Hematopoietic multipotent progenitor cell treated with erythropoietin and hydrocortisone succinate and interleukin-3 and kit ligand, for 15 days (in vitro differentiated cells): Measurements from ENCODE around the gene ARHGEF17.
A peak's percentile ranks its signal among the peaks of the same experiment; 100 is the strongest.

Source experiments
- DNase-seq: peaks from one replicate; pipeline ENCODE4 v3.0.0-alpha.2; 2015; ENCODE audit warnings: low spot score

The ARHGEF17 gene

DNA sequence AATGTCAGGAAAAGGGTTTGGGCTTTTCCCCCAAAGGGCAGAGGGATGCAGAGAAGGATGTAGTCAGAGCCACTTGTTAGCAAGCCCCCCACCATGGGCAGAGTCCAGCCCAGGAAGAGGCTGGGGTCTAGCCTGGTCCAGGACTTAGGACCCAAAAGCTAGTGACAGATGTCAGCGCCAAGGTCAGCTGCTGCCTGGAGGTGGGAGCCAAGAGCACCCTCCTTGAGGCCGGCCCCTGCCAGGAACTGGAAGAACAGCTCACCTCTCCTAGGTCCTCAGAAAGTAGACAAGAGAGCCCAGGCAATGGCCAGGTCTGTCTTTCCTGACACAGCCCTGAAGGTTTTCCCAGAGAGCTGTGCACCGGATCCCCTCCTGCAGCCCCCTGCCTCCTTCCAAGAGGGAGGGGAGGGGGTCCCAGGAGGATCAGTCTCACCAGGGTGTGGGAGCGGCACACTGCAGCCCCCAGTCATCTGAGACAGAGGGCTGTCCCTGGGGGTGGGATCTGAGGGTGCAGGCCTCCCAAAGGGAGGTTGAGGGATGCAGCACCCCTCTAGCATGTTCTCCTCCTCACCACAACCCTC is 14.6 kb upstream of the ARHGEF17 start:
- DNase-seq = no peak

DNA sequence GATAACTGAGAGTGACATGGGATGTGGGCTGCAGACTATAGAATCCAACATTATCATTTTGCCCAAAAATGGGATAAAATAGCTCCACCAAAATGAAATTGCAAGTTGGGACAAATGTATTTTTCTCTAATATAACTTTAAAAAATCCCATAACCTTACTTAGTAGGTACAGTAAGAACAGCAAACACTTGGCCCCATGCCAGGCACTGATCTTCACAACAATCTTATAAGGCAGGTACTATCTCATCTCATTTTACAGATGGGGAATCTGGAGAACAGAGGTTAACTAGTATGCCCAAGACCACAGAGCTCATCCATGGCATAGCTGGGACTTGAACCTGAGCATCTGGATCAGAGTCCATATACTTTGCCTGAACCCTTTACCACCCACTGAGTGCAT is 13.5 kb upstream of the ARHGEF17 start:
- no peak for DNase-seq

DNA sequence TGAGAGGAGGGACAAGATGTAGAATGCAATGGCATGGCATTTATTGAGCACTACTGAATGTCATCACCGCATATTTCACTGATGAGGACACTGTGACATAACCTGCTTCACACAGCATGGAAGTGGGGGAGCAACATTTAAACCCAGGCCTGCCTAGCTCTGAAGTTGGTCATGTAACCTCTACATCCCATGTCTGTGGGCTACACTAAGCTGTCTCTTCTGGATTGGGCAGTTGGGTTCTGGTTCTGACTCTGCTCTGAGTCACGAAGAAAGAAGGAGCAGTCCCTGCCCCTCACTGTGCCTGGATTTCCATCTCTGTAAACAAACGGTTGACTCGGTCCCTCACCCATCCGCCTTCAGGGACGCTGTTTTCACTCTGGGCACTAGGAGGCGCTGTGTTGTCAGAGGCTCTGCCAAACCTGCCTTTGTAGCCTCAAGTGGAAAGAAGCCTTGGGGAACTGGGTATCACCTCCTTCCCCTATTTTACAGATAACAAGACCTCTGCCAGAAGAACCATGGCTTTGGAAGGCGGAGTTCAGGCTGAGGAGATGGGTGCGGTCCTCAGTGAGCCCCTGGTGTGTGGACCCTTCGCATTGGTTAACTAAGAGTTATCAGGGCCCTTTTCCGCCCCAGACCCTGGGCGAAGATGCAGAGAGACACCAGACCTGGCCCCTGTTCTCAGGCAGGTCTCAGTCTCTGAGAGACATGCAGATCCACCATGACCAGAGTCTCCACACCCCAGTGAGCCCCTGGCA is 12.7 kb upstream of the ARHGEF17 start:
- DNase-seq = peak; percentile 66

DNA sequence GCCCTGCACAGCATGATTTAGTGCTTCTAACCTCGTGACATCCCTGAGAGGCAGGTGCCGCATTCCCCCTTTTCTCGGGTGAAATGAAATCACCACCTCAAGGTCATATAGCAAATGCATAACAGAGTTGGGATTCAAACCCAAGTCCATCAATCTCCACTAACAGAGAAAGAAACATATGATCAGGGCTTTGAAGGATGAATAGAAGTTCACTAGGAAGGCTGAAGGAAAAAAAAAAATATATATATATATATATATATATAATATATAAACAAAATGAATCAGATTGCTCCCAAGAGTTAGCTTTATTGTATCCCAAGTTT is 12.1 kb upstream of the ARHGEF17 start:
- DNase-seq = no peak

DNA sequence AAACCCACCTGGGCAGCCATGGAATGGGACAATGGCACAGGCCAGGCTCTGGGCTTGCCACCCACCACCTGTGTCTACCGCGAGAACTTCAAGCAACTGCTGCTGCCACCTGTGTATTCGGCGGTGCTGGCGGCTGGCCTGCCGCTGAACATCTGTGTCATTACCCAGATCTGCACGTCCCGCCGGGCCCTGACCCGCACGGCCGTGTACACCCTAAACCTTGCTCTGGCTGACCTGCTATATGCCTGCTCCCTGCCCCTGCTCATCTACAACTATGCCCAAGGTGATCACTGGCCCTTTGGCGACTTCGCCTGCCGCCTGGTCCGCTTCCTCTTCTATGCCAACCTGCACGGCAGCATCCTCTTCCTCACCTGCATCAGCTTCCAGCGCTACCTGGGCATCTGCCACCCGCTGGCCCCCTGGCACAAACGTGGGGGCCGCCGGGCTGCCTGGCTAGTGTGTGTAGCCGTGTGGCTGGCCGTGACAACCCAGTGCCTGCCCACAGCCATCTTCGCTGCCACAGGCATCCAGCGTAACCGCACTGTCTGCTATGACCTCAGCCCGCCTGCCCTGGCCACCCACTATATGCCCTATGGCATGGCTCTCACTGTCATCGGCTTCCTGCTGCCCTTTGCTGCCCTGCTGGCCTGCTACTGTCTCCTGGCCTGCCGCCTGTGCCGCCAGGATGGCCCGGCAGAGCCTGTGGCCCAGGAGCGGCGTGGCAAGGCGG is 11.4 kb upstream of the ARHGEF17 start:
- DNase-seq = no peak

DNA sequence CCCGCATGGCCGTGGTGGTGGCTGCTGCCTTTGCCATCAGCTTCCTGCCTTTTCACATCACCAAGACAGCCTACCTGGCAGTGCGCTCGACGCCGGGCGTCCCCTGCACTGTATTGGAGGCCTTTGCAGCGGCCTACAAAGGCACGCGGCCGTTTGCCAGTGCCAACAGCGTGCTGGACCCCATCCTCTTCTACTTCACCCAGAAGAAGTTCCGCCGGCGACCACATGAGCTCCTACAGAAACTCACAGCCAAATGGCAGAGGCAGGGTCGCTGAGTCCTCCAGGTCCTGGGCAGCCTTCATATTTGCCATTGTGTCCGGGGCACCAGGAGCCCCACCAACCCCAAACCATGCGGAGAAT is 10.9 kb upstream of the ARHGEF17 start:
- no peak for DNase-seq

DNA sequence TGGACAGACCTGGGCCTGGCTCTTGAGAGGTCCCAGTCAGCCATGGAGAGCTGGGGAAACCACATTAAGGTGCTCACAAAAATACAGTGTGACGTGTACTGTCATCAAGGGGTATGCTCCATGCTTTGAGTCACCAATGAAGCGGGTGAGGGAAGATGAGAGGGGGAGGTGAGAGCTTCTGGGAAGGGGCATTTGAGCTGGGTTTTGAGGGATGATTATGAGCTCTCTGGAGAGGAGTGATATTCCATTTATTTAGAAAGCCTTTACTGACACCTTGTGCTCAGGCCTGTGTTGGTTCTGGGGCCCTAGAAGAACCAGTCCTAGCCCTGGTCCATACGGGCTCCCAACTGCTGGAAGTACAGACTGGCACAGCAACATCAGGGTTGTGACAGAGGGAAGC is 10.4 kb upstream of the ARHGEF17 start:
- DNase-seq = no peak

DNA sequence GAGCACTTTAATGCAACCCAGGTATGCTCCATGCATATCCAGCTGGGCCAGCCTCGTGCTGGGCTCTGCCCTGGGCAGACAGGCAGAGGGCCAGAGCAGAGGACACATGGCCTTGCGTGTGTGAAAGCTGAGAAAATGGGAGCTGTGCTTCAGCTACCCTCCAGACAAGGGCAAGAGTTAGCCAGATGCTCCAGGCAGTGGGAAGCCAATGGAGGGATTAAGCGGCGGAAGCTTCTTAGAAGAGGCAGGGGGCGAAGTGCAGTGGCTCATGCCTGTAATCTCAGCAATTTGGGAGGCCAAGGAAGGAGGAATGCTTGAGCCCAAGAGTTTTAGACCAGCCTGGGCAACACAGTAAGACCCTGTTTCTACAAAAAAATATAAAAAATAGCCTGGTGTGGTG is 9.8 kb upstream of the ARHGEF17 start:
- DNase-seq = no peak

DNA sequence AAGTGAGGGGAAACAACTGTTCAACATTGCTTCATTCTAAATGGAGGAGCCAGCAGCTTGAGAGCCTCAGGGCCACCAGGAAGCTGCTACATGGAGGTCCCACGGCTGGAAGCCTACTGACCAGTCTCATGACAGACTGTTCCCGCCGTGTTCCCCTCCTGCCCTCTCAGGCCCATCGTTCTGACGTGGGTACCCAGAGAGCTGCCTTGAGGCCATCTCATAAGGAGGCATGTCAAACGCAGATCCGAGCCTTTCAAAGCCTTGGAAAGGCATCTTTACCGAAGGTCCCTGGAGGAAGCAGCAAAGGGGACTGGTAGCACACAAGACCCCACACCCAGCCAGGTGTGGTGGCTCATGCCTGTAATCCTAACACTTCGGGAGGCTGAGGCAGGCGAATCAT is 8.3 kb upstream of the ARHGEF17 start:
- no peak for DNase-seq

DNA sequence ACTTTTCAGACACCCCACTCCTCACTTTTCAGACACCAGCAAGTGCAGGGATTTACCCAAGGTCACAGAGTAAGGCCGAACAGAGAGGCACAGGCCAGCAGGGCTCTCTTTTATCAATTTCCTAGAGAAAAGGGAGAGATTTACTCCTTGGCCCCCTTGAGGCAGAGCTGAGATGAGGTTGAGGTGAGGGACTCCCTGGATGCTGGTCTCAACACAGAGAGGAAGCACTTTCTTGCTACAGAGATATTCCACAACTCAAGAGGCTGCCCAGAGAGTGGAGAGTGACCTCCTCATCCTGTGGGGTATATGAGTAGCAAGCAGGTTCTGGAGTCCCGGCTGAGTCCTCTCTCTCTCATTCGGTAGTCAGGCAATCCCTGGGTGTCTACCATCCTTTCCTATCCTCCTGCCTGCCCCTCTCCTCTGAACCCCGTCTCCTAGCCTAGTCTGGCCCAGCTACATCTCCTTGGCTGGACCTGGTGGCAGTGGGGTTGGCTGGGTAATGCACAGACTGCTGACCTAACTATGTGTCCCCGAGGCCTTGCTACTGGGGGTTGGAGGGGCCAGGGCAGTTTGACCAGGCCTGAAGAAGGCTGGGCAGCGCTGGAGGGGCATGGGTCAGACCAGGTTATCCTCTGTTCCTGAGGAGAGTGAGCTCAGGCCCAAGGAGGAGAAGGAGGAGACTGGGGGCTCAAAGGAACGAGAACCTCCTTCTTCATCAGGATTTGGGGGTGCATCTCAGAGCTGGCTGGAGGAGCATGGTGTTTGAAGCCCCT is 1.8 kb upstream of the ARHGEF17 start:
- DNase-seq = no peak

DNA sequence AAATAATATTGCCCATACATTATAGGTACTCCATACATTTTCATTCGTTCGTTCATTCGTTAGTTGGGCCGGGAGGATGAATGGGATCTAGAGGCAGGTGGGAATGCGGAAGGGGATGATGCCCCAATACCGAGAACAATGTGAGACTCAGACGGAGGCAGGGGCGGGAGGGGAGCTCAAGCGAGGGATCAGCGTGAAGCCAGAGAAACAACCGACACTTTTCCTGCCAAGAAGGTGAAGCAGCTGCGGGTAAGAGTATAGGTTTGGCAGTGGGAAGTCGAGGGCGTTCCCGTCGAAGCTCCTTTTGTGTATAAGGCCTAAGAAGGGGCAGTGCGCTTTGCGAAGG is 1.1 kb upstream of the ARHGEF17 start:
- DNase-seq = no peak

DNA sequence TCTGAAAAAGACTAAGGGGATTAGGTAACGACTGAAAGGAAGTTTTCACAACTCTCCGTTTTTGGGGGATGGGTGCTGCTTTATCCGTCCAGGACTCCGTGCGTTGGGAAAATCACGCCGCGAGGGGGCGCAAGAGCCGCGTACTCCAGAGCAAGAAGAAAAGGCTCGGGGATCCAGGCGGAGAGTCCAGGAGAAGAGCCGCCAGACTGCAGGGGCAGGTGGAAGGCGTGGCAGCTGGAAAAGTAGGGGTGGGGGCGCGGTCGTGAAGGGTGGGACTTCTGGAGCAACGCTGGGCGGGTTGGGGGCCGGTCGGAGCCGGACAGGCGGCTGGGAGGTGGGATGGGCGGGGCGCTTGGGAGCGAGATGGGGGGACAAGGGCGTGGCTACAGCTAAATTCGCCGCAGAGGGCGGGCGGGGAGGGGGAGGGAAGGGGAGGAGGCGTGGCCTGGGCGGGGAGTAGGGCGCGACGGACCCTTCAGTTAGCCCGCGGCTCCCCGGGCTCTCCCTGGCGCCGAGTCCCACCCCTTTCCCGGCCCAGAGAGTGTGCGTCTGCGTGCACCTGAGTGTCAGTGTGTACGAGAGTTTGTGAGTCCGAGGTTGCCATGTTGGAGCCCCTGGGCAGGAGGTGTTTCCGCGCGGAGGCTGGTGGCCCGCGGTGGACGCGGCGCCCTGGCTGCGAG is 613 bp upstream of the ARHGEF17 start:
- DNase-seq = peak; percentile 77

DNA sequence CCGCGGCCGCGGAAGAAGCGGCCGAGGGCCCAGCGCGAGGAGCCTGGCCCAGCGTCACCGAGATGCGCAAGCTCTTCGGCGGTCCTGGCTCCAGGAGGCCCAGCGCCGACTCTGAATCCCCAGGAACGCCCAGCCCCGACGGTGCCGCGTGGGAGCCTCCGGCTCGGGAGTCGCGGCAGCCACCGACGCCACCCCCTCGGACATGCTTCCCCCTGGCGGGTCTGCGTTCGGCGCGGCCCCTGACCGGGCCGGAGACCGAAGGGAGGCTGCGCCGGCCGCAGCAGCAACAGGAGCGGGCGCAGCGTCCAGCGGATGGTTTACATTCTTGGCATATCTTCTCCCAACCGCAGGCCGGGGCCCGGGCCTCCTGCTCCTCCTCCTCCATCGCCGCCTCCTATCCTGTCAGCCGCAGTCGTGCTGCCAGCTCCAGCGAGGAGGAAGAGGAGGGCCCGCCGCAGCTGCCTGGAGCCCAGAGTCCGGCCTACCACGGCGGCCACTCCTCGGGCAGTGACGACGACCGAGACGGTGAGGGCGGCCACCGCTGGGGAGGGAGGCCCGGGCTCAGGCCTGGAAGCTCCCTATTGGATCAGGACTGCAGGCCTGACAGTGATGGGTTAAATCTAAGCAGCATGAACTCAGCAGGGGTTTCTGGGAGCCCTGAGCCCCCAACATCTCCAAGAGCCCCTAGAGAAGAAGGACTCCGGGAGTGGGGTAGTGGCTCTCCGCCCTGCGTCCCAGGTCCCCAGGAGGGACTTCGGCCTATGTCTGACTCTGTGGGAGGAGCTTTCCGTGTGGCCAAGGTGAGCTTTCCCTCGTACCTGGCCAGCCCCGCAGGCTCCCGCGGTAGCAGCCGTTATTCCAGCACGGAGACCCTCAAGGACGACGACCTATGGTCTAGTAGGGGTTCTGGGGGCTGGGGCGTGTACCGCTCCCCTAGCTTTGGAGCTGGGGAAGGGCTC is 1.2 kb downstream of the ARHGEF17 start:
- DNase-seq = no peak

DNA sequence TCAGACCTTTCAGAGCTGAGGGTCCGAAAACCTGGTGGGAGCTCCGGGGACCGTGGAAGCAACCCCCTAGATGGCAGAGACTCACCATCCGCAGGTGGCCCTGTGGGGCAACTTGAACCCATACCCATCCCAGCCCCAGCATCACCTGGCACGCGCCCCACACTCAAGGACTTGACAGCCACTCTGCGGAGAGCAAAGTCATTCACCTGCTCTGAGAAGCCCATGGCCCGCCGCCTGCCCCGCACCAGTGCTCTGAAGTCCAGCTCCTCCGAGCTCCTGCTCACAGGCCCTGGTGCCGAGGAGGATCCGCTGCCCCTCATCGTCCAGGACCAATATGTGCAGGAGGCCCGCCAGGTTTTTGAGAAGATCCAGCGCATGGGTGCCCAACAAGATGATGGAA is 2.0 kb downstream of the ARHGEF17 start:
- DNase-seq = no peak

DNA sequence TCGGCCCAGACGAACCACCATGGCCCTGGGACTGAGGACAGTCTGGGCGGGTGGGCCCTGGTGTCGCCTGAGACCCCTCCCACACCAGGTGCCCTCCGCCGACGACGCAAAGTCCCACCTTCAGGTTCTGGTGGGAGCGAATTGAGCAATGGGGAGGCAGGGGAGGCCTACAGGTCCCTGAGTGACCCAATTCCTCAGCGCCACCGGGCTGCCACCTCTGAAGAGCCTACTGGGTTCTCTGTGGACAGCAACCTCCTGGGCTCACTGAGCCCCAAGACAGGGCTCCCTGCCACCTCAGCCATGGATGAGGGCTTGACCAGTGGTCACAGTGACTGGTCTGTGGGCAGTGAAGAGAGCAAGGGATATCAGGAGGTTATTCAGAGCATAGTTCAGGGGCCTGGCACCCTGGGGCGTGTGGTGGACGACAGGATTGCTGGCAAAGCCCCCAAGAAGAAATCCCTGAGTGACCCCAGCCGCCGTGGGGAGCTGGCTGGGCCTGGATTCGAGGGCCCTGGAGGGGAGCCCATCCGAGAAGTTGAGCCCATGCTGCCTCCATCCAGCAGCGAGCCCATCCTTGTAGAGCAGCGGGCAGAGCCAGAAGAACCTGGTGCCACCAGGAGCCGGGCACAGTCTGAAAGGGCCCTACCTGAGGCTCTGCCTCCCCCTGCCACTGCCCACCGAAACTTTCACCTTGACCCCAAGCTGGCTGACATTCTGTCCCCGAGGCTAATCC is 2.8 kb downstream of the ARHGEF17 start:
- no peak for DNase-seq

DNA sequence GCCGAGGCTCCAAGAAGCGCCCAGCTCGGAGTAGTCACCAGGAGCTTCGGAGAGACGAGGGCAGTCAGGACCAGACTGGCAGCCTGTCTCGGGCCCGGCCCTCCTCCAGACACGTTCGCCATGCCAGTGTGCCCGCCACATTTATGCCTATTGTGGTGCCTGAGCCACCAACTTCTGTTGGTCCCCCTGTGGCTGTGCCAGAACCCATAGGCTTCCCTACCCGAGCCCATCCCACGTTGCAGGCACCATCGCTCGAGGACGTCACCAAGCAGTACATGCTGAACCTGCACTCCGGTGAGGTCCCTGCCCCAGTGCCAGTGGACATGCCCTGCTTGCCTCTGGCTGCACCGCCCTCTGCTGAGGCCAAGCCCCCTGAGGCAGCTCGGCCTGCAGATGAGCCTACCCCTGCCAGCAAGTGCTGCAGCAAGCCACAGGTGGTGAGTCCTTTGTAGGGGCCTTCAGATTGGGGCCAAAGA is 3.4 kb downstream of the ARHGEF17 start:
- DNase-seq = no peak

DNA sequence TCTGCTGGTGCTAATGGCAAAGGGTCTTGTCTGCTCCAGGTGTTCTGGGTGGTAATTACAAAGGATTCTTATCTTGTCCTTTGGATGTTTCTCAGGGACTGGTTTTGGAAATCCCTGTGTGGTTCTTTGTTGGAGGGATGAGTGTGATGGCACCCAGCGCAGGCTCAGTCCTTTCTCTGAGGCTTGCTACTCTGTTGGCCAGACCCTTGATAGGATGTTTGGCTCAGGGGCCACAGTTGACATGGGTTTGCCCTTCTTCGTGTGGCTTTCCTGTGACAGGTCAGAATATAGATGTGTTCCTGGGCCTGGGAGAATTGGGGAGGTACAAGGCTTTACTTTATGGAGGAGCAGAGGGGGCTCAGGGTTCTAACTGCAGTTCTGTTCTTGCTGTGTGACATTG is 4.0 kb downstream of the ARHGEF17 start:
- DNase-seq = no peak

DNA sequence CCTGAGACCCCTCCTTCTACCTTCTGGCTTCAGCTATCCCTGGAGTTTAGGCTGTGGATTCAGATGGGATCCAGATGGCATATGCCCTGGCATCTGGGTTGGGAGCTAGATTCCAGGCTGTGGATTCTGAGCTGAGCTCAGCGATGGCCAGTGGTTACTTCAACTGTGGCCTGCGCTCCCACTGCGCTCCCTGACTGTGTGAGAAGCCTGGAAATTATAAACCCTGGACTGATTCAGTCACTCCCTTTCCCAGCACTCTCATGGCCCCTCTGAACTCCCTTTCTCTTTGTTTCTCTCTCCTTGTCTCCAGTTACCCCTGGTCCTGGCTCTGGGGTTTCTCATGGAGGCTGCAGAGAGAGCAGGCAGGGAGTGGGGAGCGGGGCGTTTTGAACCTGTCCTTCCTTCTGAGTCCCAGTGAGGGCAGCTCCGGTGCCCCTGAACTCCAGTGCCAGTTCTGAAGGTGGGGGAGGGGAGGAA is 4.8 kb downstream of the ARHGEF17 start:
- no peak for DNase-seq

DNA sequence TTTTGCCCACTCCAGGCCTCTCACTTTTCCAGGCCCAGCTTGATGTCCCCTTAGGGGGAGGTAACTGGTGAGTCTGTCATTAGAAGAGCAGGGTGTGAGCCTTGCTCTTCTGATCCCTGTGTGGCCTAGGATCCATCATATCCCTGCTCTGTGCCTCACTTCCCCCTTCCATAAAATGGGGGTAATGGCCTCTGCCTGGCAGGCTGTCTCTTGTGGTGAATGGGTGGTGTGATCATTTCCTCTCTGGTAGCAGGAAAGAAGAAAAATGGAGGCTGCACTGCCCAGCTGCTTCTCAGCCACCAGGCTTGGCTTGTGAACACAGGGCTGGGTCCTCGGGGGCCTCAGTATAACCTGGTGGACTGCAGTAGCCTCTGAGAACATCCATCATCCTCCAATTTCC is 5.6 kb downstream of the ARHGEF17 start:
- DNase-seq = no peak
